Right lobe of liver (tissue), 6 donors: ENCODE data around the gene GTF3C1. TPM values are rescaled to one million over a fixed set of nuclear protein-coding genes. Genes with fewer than 3 reads are reported as not detected.

ENCODE experiments used
- ATAC-seq, 4 donors: fragments of 200-7000 bp; cut with Tn5 transposase; one replicate each; pipeline ENCODE4 v1.9.1; 2020; ENCODE audit warnings: mild to moderate bottlenecking in 4 of 4, moderate library complexity in 4 of 4
- DNase-seq, 3 donors: peaks; one replicate each; pipeline ENCODE4 v3.0.0-alpha.2; 2020
- H3K27ac ChIP-seq, 3 donors: fragments of 200-600 bp; one replicate each; pipeline ENCODE4 v1.8.0; 2022
- H3K27me3 ChIP-seq, 2 donors: fragments of 200-600 bp; one replicate each; pipeline ENCODE4 v1.8.0; 2022
- H3K36me3 ChIP-seq, 4 donors: fragments of 200-600 bp; sonication (generic) in 1 of 4; one replicate each; pipeline versions ENCODE4 v1.5.1 to v1.8.0; 2017 to 2022; ENCODE audit warnings: control low read depth in 1 of 4
- H3K4me1 ChIP-seq, 4 donors: fragments of 200-600 bp; sonication (generic) in 1 of 4; one replicate each; pipeline versions ENCODE4 v1.5.1 to v1.8.0; 2017 to 2022; ENCODE audit warnings: control low read depth in 1 of 4
- H3K4me3 ChIP-seq, 3 donors: fragments of 200-600 bp; one replicate each; pipeline ENCODE4 v1.8.0; 2022
- H3K9me3 ChIP-seq, 4 donors: fragments of 200-600 bp; sonication (generic) in 1 of 4; one replicate each; pipeline versions ENCODE4 v1.5.1 to v1.8.0; 2017 to 2022; ENCODE audit warnings: control low read depth in 1 of 4
- CTCF ChIP-seq, 4 donors: fragments of 200-600 bp in 3 of 4; fragments of 450-650 bp in 1 of 4; IDR thresholded peaks; one replicate each; pipeline versions ENCODE4 v1.5.1 to v1.8.0; 2016 to 2022; ENCODE audit warnings: antibody characterized with exemption in 4 of 4, mild to moderate bottlenecking in 2 of 4
- POLR2A ChIP-seq: fragments of 450-650 bp; IDR thresholded peaks from one replicate; pipeline ENCODE4 v1.6.1; 2017; ENCODE audit warnings: antibody characterized with exemption, mild to moderate bottlenecking
- WGBS: methylation state at CpG from one replicate; pipeline ENCODE4 v1.1.6; 2018; ENCODE audit warnings: low coverage, low lambda C conversion rate; ENCODE audit not compliant: insufficient coverage; ENCODE audit errors: missing lambda C conversion rate; 5-methylcytosine and 5-hydroxymethylcytosine counted together
- intact Hi-C, 2 donors: fragments of 100-400 bp; cut with DNase I; formaldehyde crosslinking; loops; one replicate each; pipeline versions ENCODE4 v1.11.2 to v1.14.1; 2022
- total RNA-seq, 6 experiments: library from RNA; depleted of rRNA in 2 of 6; stranded (reverse); fragments of >200 nt in 2 of 6; fragmentation: NEBNext Ultra II Directional in 3 of 6; extraction: Animal tissue kit (Norgen Biotek cat#: 25700) in 3 of 6; gene quantifications; one replicate each; pipeline versions ENCODE4 v1.1.0 to v1.2.4, GENCODE V29; 2016 to 2023
- donor health status: DM: no; HTN: yes; CAD: no.
- donor health status: DM: no; HTN: no; CAD: no.
- donor health status: DM: no; HTN: no; CAD: no.
- donor health status: DM: no; HTN: yes; CAD: no.
- donor health status: DM: no; HTN: yes; CAD: no.

Gene GTF3C1
- total RNA-seq, 6 experiments from 2014 or later: 25.3 to 53.3 (median 26.9) TPM

- H3K4me1 ChIP-seq: no peaks in the 10 kb centered on the region
- WGBS: 100% methylated on average over 1 of the region's 7 CpGs
- no peaks in the 10 kb centered on the region for H3K27me3 ChIP-seq
- ATAC-seq (no peak), DNase-seq (no peak)
- H3K9me3 ChIP-seq: no peaks in the 10 kb centered on the region
- H3K27ac ChIP-seq: no peak overlapping the region
- no peak overlapping the region for H3K4me3 ChIP-seq
- TF ChIP-seq POLR2A: no peak
- TF ChIP-seq CTCF (IDR thresholded peaks at IDR 0.05): no peak
- intact Hi-C loops: no loop called here
- peaks cover 0 to 88% (median 37%) of the 10 kb centered on the region in 4 donors for H3K36me3 ChIP-seq
These were observed 59.8 kb downstream of the GTF3C1 start for GRCh38 chr16:27489906-27490305.

- Histone ChIP-seq H3K4me3 (no peak overlapping the region), H3K27me3 (no peaks in the 10 kb centered on the region), H3K4me1 (no peaks in the 10 kb centered on the region), H3K27ac (no peak overlapping the region), H3K9me3 (no peaks in the 10 kb centered on the region), H3K36me3 (peaks cover 0 to 87% (median 39%) of the 10 kb centered on the region in 4 donors)
- 100% methylated on average over 5 of the region's 21 CpGs for WGBS
- intact Hi-C loops: no loop called here
- ATAC-seq (no peak), DNase-seq (no peak)
- no peak for TF ChIP-seq POLR2A
- TF ChIP-seq CTCF (IDR thresholded peaks at IDR 0.05): no peak
These were observed 60.3 kb downstream of the GTF3C1 start for GRCh38 chr16:27489421-27489820.

GRCh38 chr16:27486760-27487159, 63.0 kb downstream of the GTF3C1 start:
- peaks cover 0 to 89% (median 41%) of the 10 kb centered on the region in 4 donors for H3K36me3 ChIP-seq

GRCh38 chr16:27486344-27486743, 63.4 kb downstream of the GTF3C1 start:
- DNase-seq (no peak), ATAC-seq (no peak)
- Histone ChIP-seq H3K36me3 (peaks cover 0 to 89% (median 39%) of the 10 kb centered on the region in 4 donors), H3K4me3 (no peak overlapping the region), H3K4me1 (peaks cover 0 to 5% (median 0%) of the 10 kb centered on the region in 4 donors), H3K9me3 (no peaks in the 10 kb centered on the region), H3K27me3 (no peaks in the 10 kb centered on the region), H3K27ac (no peak overlapping the region)
- intact Hi-C loops: no loop called here
- WGBS: 91% methylated on average over 6 of the region's 8 CpGs
- TF ChIP-seq POLR2A (no peak), CTCF (IDR thresholded peaks at IDR 0.05) (no peak)

More at GRCh38 chr16:27486760-27487159, 63.0 kb downstream of the GTF3C1 start:
- H3K4me3 ChIP-seq: no peak overlapping the region
- ATAC-seq (no peak), DNase-seq (no peak)
- H3K27me3 ChIP-seq: no peaks in the 10 kb centered on the region
- H3K9me3 ChIP-seq: no peaks in the 10 kb centered on the region
- 97% methylated on average over 3 of the region's 3 CpGs for WGBS
- intact Hi-C loops: no loop called here
- H3K4me1 ChIP-seq: peaks cover 0 to 5% (median 0%) of the 10 kb centered on the region in 4 donors
- H3K27ac ChIP-seq: no peak overlapping the region
- TF ChIP-seq POLR2A (no peak), CTCF (IDR thresholded peaks at IDR 0.05) (no peak)

GRCh38 chr16:27485811-27486210, 63.9 kb downstream of the GTF3C1 start:
- peaks cover 0 to 91% (median 39%) of the 10 kb centered on the region in 4 donors for H3K36me3 ChIP-seq

More at GRCh38 chr16:27485811-27486210, 63.9 kb downstream of the GTF3C1 start:
- no peak for TF ChIP-seq POLR2A
- TF ChIP-seq CTCF (IDR thresholded peaks at IDR 0.05): no peak
- H3K27ac ChIP-seq: no peak overlapping the region
- DNase-seq: no peak
- H3K4me3 ChIP-seq: no peak overlapping the region
- peaks cover 0 to 5% (median 0%) of the 10 kb centered on the region in 4 donors for H3K4me1 ChIP-seq
- ATAC-seq: no peak
- H3K27me3 ChIP-seq: no peaks in the 10 kb centered on the region
- no peaks in the 10 kb centered on the region for H3K9me3 ChIP-seq
- intact Hi-C loops: no loop called here
- WGBS: 100% methylated on average over 1 of the region's 11 CpGs
